HUES48 (cell line): ENCODE results near the gene GPSM1.

Experiments used
- H3K27ac ChIP-seq: one replicate; pipeline ENCODE4 v1.7.0; 2013; ENCODE audit warnings: low read depth, low read length, inconsistent platforms
- H3K27me3 ChIP-seq: 2 replicates; pipeline ENCODE4 v1.6.1; 2013; ENCODE audit warnings: mild to moderate bottlenecking, low read length; ENCODE audit not compliant: control insufficient read depth, insufficient read depth
- H3K36me3 ChIP-seq: 2 replicates; pipeline ENCODE4 v1.6.1; 2013; ENCODE audit warnings: low read length; ENCODE audit not compliant: control insufficient read depth, insufficient read depth
- H3K4me1 ChIP-seq: 2 replicates; pipeline ENCODE4 v1.6.1; 2013; ENCODE audit warnings: mild to moderate bottlenecking, low read length; ENCODE audit not compliant: control insufficient read depth, insufficient read depth
- H3K4me3 ChIP-seq: 2 replicates; pipeline ENCODE4 v1.5.1; 2013; ENCODE audit warnings: mild to moderate bottlenecking, low read depth, low read length
- H3K9ac ChIP-seq: 2 replicates; pipeline ENCODE4 v1.6.1; 2013; ENCODE audit warnings: mild to moderate bottlenecking, low read depth, low read length, moderate library complexity
- H3K9me3 ChIP-seq: 2 replicates; pipeline ENCODE4 v1.6.1; 2013; ENCODE audit warnings: low read length; ENCODE audit not compliant: control insufficient read depth, insufficient read depth

Gene GPSM1

DNA sequence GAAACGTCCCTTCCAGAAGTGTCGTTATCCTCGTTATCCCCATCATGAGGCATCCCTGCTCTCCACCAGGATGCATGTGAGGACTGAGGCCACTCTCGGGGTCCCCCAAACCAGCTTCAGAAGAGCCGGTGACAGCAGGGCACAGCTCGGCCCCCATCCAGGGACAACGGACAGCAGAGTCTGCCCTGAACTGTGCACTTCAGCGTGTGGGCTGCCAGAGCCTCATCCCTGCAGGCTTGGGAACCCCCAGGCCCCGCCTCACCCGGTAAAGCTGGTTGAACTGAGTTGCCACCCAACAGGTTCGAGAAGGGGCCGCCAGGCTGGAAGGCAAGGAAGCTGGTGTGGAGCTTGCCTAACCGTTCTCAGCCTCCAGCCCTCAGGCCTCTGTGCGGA lies 46.8 kb downstream of the GPSM1 start:
- Histone ChIP-seq H3K4me1 (no peaks in the 10 kb centered on the region), H3K27ac (no peak overlapping the region), H3K9ac (no peak overlapping the region), H3K4me3 (no peak overlapping the region), H3K36me3 (peaks cover 40% of the 10 kb centered on the region), H3K9me3 (no peaks in the 10 kb centered on the region), H3K27me3 (no peaks in the 10 kb centered on the region)

DNA sequence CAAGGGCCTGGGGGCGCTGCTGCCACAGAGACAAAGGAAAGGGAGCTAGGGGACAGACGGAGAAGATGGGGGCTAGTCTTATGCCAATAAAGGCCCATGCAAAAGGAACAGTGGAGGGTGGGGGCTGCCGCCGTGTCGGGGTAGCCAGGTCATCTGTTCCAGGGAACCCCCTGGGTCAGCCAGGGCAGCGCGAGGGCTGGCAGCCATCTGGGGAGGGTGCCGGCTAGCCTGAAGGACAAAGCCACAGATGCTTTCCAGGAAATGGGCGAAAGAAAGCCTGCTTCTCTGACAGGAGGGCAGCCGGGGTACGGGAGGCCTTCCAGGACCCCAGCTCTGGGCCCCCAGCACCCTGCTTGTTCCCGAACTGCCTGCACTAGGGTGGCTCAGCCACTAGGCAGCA lies 47.8 kb downstream of the GPSM1 start:
- Histone ChIP-seq H3K9ac (no peak overlapping the region), H3K4me1 (no peaks in the 10 kb centered on the region), H3K4me3 (no peak overlapping the region), H3K27ac (no peak overlapping the region), H3K27me3 (no peaks in the 10 kb centered on the region), H3K36me3 (peaks cover 49% of the 10 kb centered on the region), H3K9me3 (no peaks in the 10 kb centered on the region)

- no peaks in the 10 kb centered on the region for H3K4me1 ChIP-seq
- H3K36me3 ChIP-seq = peaks cover 62% of the 10 kb centered on the region
- H3K27me3 ChIP-seq = no peaks in the 10 kb centered on the region
- H3K4me3 ChIP-seq = no peak overlapping the region
- no peaks in the 10 kb centered on the region for H3K9me3 ChIP-seq
- no peak overlapping the region for H3K27ac ChIP-seq
- no peak overlapping the region for H3K9ac ChIP-seq
These were observed 49.1 kb downstream of the GPSM1 start for GRCh38 chr9:136376457-136376856.

- Histone ChIP-seq H3K4me1 (no peaks in the 10 kb centered on the region), H3K9ac (no peak overlapping the region), H3K27ac (no peak overlapping the region), H3K9me3 (no peaks in the 10 kb centered on the region), H3K4me3 (no peak overlapping the region), H3K27me3 (no peaks in the 10 kb centered on the region), H3K36me3 (peaks cover 73% of the 10 kb centered on the region)
These were observed 50.2 kb downstream of the GPSM1 start for GRCh38 chr9:136377341-136378169.

DNA sequence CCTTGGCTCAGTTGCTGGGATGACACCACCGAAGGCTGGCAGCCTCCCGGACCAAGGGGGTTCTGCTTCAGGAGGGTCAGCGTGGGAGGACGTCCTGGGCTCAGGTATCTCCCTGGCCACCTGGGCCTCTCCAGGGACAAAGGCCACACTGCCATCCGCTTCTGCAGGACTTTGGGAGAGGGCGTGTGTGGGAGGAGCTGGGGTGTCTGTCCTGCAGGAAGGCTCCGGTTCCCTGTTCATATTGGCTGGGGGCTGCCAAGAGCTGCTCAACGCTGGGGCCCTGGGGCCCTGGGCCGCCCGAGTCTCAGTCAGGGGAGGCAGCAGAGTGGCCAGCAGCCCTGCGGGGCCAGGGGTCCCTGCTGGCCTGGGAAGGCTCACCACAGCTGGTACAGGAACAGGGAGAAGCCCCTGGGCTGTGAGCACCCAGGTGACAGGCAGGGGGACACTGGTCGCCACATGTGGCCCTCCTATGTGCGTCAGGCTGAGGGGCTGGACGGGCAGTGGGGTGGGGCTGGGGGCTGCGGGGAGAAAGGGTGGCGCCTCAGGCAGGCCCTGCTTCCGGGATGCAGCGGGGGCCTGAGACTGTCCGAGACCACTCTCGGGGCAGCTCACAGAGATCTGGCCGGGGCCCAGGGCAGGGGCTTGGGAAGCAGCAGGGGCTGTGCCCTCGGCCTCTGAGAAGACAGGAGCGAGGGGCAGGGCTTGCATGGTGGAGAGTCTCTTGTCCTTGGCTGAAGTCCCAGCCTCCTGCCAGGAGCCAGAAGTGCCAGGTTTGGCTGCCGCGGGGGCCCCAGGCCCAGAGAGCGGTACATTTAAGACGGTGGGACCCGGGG lies 51.0 kb downstream of the GPSM1 start:
- H3K9ac ChIP-seq = no peak overlapping the region
- peaks cover 81% of the 10 kb centered on the region for H3K36me3 ChIP-seq
- H3K4me3 ChIP-seq = no peak overlapping the region
- H3K27me3 ChIP-seq = no peaks in the 10 kb centered on the region
- H3K27ac ChIP-seq = no peak overlapping the region
- H3K4me1 ChIP-seq = no peaks in the 10 kb centered on the region
- no peaks in the 10 kb centered on the region for H3K9me3 ChIP-seq

- H3K4me1 ChIP-seq = no peaks in the 10 kb centered on the region
- no peak overlapping the region for H3K27ac ChIP-seq
- H3K9me3 ChIP-seq = no peaks in the 10 kb centered on the region
- peaks cover 86% of the 10 kb centered on the region for H3K36me3 ChIP-seq
- no peak overlapping the region for H3K9ac ChIP-seq
- H3K27me3 ChIP-seq = no peaks in the 10 kb centered on the region
- H3K4me3 ChIP-seq = no peak overlapping the region
These were observed 51.6 kb downstream of the GPSM1 start for GRCh38 chr9:136379003-136379287.

DNA sequence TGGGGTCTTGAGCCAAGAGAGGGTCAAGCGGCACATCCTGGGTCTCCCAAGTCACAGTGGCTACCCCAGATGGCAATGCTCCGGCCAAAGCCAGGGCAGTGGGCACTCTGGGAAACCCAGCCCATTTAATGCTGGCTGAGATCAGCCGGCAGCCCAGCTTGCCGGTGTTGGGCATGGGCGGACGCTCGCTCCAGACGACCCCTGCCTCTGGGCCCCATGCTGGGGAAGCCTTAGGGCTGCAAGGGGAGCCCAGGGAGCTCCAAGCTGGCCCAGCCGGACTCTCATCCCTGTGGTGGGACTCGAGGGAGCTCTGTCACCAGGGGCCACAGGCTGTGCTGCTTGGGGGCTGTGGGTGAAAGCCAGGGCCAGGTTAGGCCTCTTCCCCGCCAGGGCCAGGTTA lies 52.1 kb downstream of the GPSM1 start:
- H3K27me3 ChIP-seq = no peaks in the 10 kb centered on the region
- H3K4me3 ChIP-seq = no peak overlapping the region
- no peak overlapping the region for H3K9ac ChIP-seq

DNA sequence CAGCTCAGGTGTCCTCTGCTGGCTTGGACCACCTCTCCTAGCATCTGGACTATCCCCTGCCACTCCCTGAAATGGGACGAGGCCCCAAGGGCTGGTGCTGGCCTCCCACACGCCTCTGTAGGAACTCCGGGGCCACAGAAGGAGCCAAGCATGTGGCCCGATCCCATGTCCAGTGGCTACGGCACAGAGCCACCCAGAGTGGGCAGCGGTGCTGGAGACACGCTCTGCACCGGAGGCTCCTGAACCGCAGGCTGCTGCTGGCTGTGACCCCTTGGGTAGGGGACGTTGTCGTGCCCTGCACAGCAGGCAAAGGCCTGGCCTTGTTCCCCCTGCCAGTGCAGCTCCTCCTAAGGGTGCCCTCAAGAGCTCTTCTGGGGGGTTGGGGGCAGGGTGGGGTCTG lies 52.6 kb downstream of the GPSM1 start:
- H3K4me3 ChIP-seq = no peak overlapping the region
- no peaks in the 10 kb centered on the region for H3K4me1 ChIP-seq
- no peak overlapping the region for H3K9ac ChIP-seq
- no peaks in the 10 kb centered on the region for H3K27me3 ChIP-seq
- no peaks in the 10 kb centered on the region for H3K9me3 ChIP-seq
- no peak overlapping the region for H3K27ac ChIP-seq
- peaks cover 88% of the 10 kb centered on the region for H3K36me3 ChIP-seq

More for the DNA sequence above, 52.1 kb downstream of the GPSM1 start:
- no peaks in the 10 kb centered on the region for H3K4me1 ChIP-seq
- H3K36me3 ChIP-seq = peaks cover 88% of the 10 kb centered on the region
- H3K27ac ChIP-seq = no peak overlapping the region
- H3K9me3 ChIP-seq = no peaks in the 10 kb centered on the region

GRCh38 chr9:136380381-136380780 lies 53.0 kb downstream of the GPSM1 start:
- Histone ChIP-seq H3K36me3 (peaks cover 88% of the 10 kb centered on the region), H3K27me3 (no peaks in the 10 kb centered on the region)

GRCh38 chr9:136381311-136381710 lies 54.0 kb downstream of the GPSM1 start:
- no peak overlapping the region for H3K27ac ChIP-seq

More at GRCh38 chr9:136380381-136380780, 53.0 kb downstream of the GPSM1 start:
- no peak overlapping the region for H3K27ac ChIP-seq
- H3K4me1 ChIP-seq = no peaks in the 10 kb centered on the region
- no peak overlapping the region for H3K9ac ChIP-seq
- H3K9me3 ChIP-seq = no peaks in the 10 kb centered on the region
- no peak overlapping the region for H3K4me3 ChIP-seq

DNA sequence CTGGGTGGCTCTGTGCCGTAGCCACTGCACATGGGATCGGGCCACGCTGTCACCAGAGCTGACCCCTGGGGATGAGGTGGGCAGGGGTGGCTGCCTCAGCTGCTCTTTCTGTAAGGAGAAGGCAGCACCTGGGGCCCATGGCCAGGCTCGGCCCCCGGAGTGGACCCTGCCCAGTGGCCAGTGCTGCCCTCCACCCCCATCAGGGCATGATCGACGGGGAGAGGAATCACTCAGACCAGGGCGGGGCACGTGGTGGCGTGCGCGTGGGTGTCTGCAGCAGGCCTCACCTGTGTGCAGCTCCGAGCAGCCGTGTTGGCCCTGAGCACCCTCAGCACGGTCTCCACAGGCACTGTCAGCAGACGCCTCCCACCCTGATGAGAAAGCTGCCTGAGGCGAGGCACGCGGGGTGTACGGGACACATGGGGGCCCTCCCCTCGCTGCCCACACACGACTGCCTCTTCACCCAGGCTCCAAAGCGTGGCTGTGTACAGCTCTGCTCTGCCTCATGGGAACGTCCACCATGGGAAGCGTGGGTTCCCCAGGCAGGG lies 54.7 kb downstream of the GPSM1 start:
- Histone ChIP-seq H3K4me1 (no peaks in the 10 kb centered on the region), H3K36me3 (peaks cover 86% of the 10 kb centered on the region)

More at GRCh38 chr9:136381311-136381710, 54.0 kb downstream of the GPSM1 start:
- Histone ChIP-seq H3K9ac (no peak overlapping the region), H3K27me3 (no peaks in the 10 kb centered on the region), H3K4me3 (no peak overlapping the region), H3K4me1 (no peaks in the 10 kb centered on the region), H3K36me3 (peaks cover 86% of the 10 kb centered on the region), H3K9me3 (no peaks in the 10 kb centered on the region)

More for the DNA sequence above, 54.7 kb downstream of the GPSM1 start:
- no peak overlapping the region for H3K4me3 ChIP-seq
- no peak overlapping the region for H3K9ac ChIP-seq
- no peak overlapping the region for H3K27ac ChIP-seq
- H3K9me3 ChIP-seq = no peaks in the 10 kb centered on the region
- no peaks in the 10 kb centered on the region for H3K27me3 ChIP-seq
